GM23248 (cell line): Measurements from ENCODE around the gene DNASE2B.

Experiments
- EZH2 ChIP-seq: fragments of 200-600 bp; sonication (generic); IDR thresholded peaks from 2 replicates; pipeline ENCODE4 v1.6.1; 2018; ENCODE audit warnings: antibody characterized with exemption, mild to moderate bottlenecking; ENCODE audit not compliant: insufficient read depth, poor library complexity, severe bottlenecking
- EZH2phosphoT487 ChIP-seq: fragments of 200-600 bp; sonication (generic); IDR thresholded peaks from 2 replicates; pipeline ENCODE4 v1.6.1; 2018; ENCODE audit warnings: antibody characterized with exemption, moderate library complexity, mild to moderate bottlenecking, low read depth; ENCODE audit not compliant: insufficient read depth

DNA sequence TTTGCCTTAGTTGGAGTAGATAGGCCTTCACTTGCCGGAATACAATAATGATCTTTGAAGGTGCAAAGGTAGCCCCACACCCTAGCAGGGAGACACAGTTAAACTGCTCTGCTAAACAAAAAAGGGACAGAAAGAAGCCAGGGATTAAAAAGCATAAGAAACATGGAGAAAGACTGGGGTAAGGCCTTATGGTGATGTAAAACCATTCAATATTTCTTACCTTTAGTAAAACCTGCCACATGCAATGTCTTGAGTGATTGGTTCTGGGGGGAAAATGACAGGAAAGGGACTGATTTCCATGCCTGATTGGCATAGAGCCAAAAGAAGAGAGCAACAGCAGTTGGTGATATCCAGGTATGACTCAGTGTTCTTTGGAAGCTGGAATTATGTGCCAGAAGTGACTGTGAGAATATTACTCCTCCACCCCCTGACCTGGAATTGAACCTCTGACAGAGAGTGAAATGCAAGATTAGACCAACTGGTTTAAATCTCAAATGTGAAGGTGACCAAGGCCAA lies 8.1 kb downstream of the DNASE2B start:
- TF ChIP-seq EZH2: no peak
- TF ChIP-seq EZH2phosphoT487: no peak
